ENCODE data around the gene STAT4.

Gene STAT4

GRCh38 chr2:191032588-191033429 lies 118.0 kb downstream of the STAT4 start:
- no peak overlapping the region for H3K27ac ChIP-seq (ENCODE audit: poor library complexity, severe bottlenecking)
- no peak for DNase-seq (ENCODE audit: low spot score)

GRCh38 chr2:191031256-191031655 lies 119.5 kb downstream of the STAT4 start:
- ATAC-seq (ENCODE audit: low read depth): no peak

More at GRCh38 chr2:191032588-191033429, 118.0 kb downstream of the STAT4 start:
- H3K9me3 ChIP-seq (ENCODE audit: severe bottlenecking): no peaks in the 10 kb centered on the region
- H3K27me3 ChIP-seq (ENCODE audit: insufficient read depth, poor library complexity, severe bottlenecking): no peaks in the 10 kb centered on the region
- no peak overlapping the region for H3K4me3 ChIP-seq (ENCODE audit: severe bottlenecking)
- no peak for TF ChIP-seq CTCF (IDR thresholded peaks at IDR 0.05; ENCODE audit: poor library complexity, severe bottlenecking)
- no peaks in the 10 kb centered on the region for H3K4me1 ChIP-seq (ENCODE audit: insufficient read depth, poor library complexity, severe bottlenecking)
- H3K36me3 ChIP-seq (ENCODE audit: low read depth): no peaks in the 10 kb centered on the region; the same call in 1 of the 2 replicates
- no peak for ATAC-seq (ENCODE audit: low read depth)

GRCh38 chr2:191030521-191031154 lies 120.2 kb downstream of the STAT4 start:
- peak; percentile 81 for ATAC-seq (ENCODE audit: low read depth)
- H3K9me3 ChIP-seq (ENCODE audit: severe bottlenecking): no peaks in the 10 kb centered on the region
- H3K27me3 ChIP-seq (ENCODE audit: insufficient read depth, poor library complexity, severe bottlenecking): no peaks in the 10 kb centered on the region
- DNase-seq (ENCODE audit: low spot score): no peak
- H3K4me1 ChIP-seq (ENCODE audit: insufficient read depth, poor library complexity, severe bottlenecking): no peaks in the 10 kb centered on the region
- no peak overlapping the region for H3K4me3 ChIP-seq (ENCODE audit: severe bottlenecking)
- peak; percentile 79 for TF ChIP-seq CTCF (IDR thresholded peaks at IDR 0.05; ENCODE audit: poor library complexity, severe bottlenecking)
- H3K27ac ChIP-seq (ENCODE audit: poor library complexity, severe bottlenecking): no peak overlapping the region
- H3K36me3 ChIP-seq (ENCODE audit: low read depth): no peaks in the 10 kb centered on the region; the same call in 1 of the 2 replicates

More at GRCh38 chr2:191031256-191031655, 119.5 kb downstream of the STAT4 start:
- DNase-seq (ENCODE audit: low spot score): no peak
- Histone ChIP-seq H3K4me3 (ENCODE audit: severe bottlenecking) (no peak overlapping the region), H3K9me3 (ENCODE audit: severe bottlenecking) (no peaks in the 10 kb centered on the region), H3K4me1 (ENCODE audit: insufficient read depth, poor library complexity, severe bottlenecking) (no peaks in the 10 kb centered on the region), H3K27me3 (ENCODE audit: insufficient read depth, poor library complexity, severe bottlenecking) (no peaks in the 10 kb centered on the region), H3K36me3 (ENCODE audit: low read depth) (no peaks in the 10 kb centered on the region; the same call in 1 of the 2 replicates), H3K27ac (ENCODE audit: poor library complexity, severe bottlenecking) (no peak overlapping the region)
- TF ChIP-seq CTCF (IDR thresholded peaks at IDR 0.05; ENCODE audit: poor library complexity, severe bottlenecking): no peak

GRCh38 chr2:191029280-191029950 lies 121.4 kb downstream of the STAT4 start:
- Histone ChIP-seq H3K27ac (ENCODE audit: poor library complexity, severe bottlenecking) (no peak overlapping the region), H3K36me3 (ENCODE audit: low read depth) (no peaks in the 10 kb centered on the region; the same call in 1 of the 2 replicates), H3K27me3 (ENCODE audit: insufficient read depth, poor library complexity, severe bottlenecking) (no peaks in the 10 kb centered on the region), H3K9me3 (ENCODE audit: severe bottlenecking) (no peaks in the 10 kb centered on the region), H3K4me1 (ENCODE audit: insufficient read depth, poor library complexity, severe bottlenecking) (no peaks in the 10 kb centered on the region), H3K4me3 (ENCODE audit: severe bottlenecking) (no peak overlapping the region)
- no peak for TF ChIP-seq CTCF (IDR thresholded peaks at IDR 0.05; ENCODE audit: poor library complexity, severe bottlenecking)
- ATAC-seq (ENCODE audit: low read depth) (no peak), DNase-seq (ENCODE audit: low spot score) (no peak)

All from RWPE2 (cell line).